ENCODE data around the gene SEMA4D.

DNA sequence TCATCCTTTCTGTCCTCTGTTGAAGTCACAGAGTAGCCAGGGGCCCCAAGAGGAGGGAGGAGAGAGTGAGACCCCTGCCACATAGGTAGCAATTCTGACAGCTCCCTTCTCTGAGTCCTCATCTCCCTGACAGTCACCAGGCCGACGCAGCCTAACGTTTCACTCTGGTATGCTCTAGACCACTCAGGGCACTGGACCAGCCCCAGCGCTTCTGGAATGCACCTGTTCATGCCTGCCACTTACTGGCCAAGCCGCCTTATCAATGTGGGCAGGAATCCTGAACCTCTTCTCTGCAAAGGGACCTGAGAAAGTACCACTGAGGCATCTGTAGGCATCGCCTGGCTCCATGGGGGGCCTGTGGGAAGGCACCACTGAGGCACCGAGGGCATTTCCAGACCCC is 129.4 kb downstream of the SEMA4D start:
- TF ChIP-seq, protein P1, sequence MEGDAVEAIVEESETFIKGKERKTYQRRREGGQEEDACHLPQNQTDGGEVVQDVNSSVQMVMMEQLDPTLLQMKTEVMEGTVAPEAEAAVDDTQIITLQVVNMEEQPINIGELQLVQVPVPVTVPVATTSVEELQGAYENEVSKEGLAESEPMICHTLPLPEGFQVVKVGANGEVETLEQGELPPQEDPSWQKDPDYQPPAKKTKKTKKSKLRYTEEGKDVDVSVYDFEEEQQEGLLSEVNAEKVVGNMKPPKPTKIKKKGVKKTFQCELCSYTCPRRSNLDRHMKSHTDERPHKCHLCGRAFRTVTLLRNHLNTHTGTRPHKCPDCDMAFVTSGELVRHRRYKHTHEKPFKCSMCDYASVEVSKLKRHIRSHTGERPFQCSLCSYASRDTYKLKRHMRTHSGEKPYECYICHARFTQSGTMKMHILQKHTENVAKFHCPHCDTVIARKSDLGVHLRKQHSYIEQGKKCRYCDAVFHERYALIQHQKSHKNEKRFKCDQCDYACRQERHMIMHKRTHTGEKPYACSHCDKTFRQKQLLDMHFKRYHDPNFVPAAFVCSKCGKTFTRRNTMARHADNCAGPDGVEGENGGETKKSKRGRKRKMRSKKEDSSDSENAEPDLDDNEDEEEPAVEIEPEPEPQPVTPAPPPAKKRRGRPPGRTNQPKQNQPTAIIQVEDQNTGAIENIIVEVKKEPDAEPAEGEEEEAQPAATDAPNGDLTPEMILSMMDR (IDR thresholded peaks at IDR 0.05): no peak
- no peak for TF ChIP-seq POLR2A (IDR thresholded peaks at IDR 0.05)

All from uterus (tissue), 2 donors.